HEK293 (cell line): ENCODE data around the gene QRFPR.
"Not testable (repeated sequence)": the region's sequence is repeated elsewhere in the genome, so short reads cannot be mapped to it uniquely, and the experiment has no call there.

Source experiments
- CTCF ChIA-PET: fragments of 350-600 bp; formaldehyde crosslinking; extraction: SDS; loops from one replicate; lab custom pipeline; 2021; ENCODE audit warnings: antibody characterized with exemption; lab: Yijun Ruan, JAX
- POLR2A ChIA-PET: fragments of 300-600 bp; formaldehyde crosslinking; extraction: SDS; loops from one replicate; lab custom pipeline; 2020; ENCODE audit warnings: antibody characterized with exemption, inconsistent platforms; lab: Yijun Ruan, JAX
- H3K27ac ChIP-seq: fragments of 200-500 bp; sonication (Bioruptor generic); 2 replicates; pipeline ENCODE4 v1.5.1; 2014; ENCODE audit warnings: low read depth, low read length, control low read depth, inconsistent platforms; ENCODE audit errors: extremely low read depth
- H3K36me3 ChIP-seq, 2 experiments: fragments of 200-500 bp in 1 of 2; sonication (Bioruptor generic) in 1 of 2; 1 replicate in 1 of 2; 2 replicates in 1 of 2; pipeline ENCODE4 v1.5.1; 2014 to 2017; ENCODE audit warnings: inconsistent platforms in 2 of 2, low read length in 2 of 2; ENCODE audit not compliant: control insufficient read depth in 2 of 2, insufficient read depth in 1 of 2
- H3K4me1 ChIP-seq: fragments of 200-500 bp; sonication (Bioruptor generic); 2 replicates; pipeline ENCODE4 v1.5.1; 2014; ENCODE audit warnings: mild to moderate bottlenecking, low read length, inconsistent platforms; ENCODE audit not compliant: control insufficient read depth, insufficient read depth
- H3K4me3 ChIP-seq: 2 replicates; pipeline ENCODE4 v1.5.1; 2011; ENCODE audit warnings: low read depth, mild to moderate bottlenecking, control low read depth, low read length, moderate library complexity
- H3K9me3 ChIP-seq: fragments of 200-500 bp; sonication (Bioruptor generic); 2 replicates; pipeline ENCODE4 v1.5.1; 2014; ENCODE audit warnings: low read depth, low read length, inconsistent platforms; ENCODE audit not compliant: control insufficient read depth, insufficient read depth
- BCL11A ChIP-seq: fragments of 450-650 bp; formaldehyde crosslinking; IDR thresholded peaks from 2 replicates; pipeline ENCODE4 v1.5.1; 2016; ENCODE audit warnings: low read depth, missing biosample characterization, missing genetic modification characterization
- HOXA7 ChIP-seq: sonication (generic); formaldehyde crosslinking; IDR thresholded peaks from 2 replicates; pipeline ENCODE4 v1.8.1; 2022; ENCODE audit warnings: missing genetic modification reagents, borderline replicate concordance
- KLF7 ChIP-seq: fragments of 450-650 bp; formaldehyde crosslinking; IDR thresholded peaks from 2 replicates; pipeline ENCODE4 v1.5.1; 2016; ENCODE audit warnings: missing biosample characterization, missing genetic modification characterization, borderline replicate concordance
- KLF9 ChIP-seq: fragments of 450-650 bp; formaldehyde crosslinking; IDR thresholded peaks from 2 replicates; pipeline ENCODE4 v1.5.1; 2016; ENCODE audit warnings: missing biosample characterization, missing genetic modification characterization, low read depth
- MYNN ChIP-seq: fragments of 450-650 bp; formaldehyde crosslinking; IDR thresholded peaks from 2 replicates; pipeline ENCODE4 v1.5.1; 2016; ENCODE audit warnings: missing biosample characterization, missing genetic modification characterization, borderline replicate concordance
- SALL2 ChIP-seq: fragments of 450-650 bp; formaldehyde crosslinking; IDR thresholded peaks from 2 replicates; pipeline ENCODE4 v1.5.0; 2017; ENCODE audit warnings: missing biosample characterization, mild to moderate bottlenecking, missing genetic modification characterization, borderline replicate concordance
- SCRT2 ChIP-seq: fragments of 450-650 bp; formaldehyde crosslinking; IDR thresholded peaks from 2 replicates; pipeline ENCODE4 v1.5.1; 2016; ENCODE audit warnings: missing biosample characterization, missing genetic modification characterization
- SP2 ChIP-seq: fragments of 450-650 bp; formaldehyde crosslinking; IDR thresholded peaks from 2 replicates; pipeline ENCODE4 v1.5.1; 2016; ENCODE audit warnings: missing biosample characterization, missing genetic modification characterization
- TSHZ1 ChIP-seq: fragments of 450-650 bp; formaldehyde crosslinking; IDR thresholded peaks from 2 replicates; pipeline ENCODE4 v1.5.1; 2016; ENCODE audit warnings: missing biosample characterization, missing genetic modification characterization, borderline replicate concordance
- YY2 ChIP-seq: fragments of 450-650 bp; formaldehyde crosslinking; IDR thresholded peaks from 2 replicates; pipeline ENCODE4 v1.5.1; 2016; ENCODE audit warnings: missing biosample characterization, missing genetic modification characterization
- ZBTB21 ChIP-seq: fragments of 450-650 bp; formaldehyde crosslinking; IDR thresholded peaks from 2 replicates; pipeline ENCODE4 v1.5.1; 2017; ENCODE audit warnings: missing biosample characterization, missing genetic modification characterization
- ZEB2 ChIP-seq: fragments of 450-650 bp; formaldehyde crosslinking; IDR thresholded peaks from 2 replicates; pipeline ENCODE4 v1.5.1; 2016; ENCODE audit warnings: missing biosample characterization, missing genetic modification characterization
- ZFP69B ChIP-seq: fragments of 450-650 bp; formaldehyde crosslinking; IDR thresholded peaks from 2 replicates; pipeline ENCODE4 v1.5.1; 2016; ENCODE audit warnings: missing biosample characterization, missing genetic modification characterization
- ZNF133 ChIP-seq: fragments of 450-650 bp; formaldehyde crosslinking; IDR thresholded peaks from 2 replicates; pipeline ENCODE4 v1.5.1; 2016; ENCODE audit warnings: missing biosample characterization, missing genetic modification characterization
- ZNF174 ChIP-seq: fragments of 450-650 bp; formaldehyde crosslinking; IDR thresholded peaks from 2 replicates; pipeline ENCODE4 v1.5.0; 2017; ENCODE audit warnings: missing biosample characterization, mild to moderate bottlenecking, missing genetic modification characterization
- ZNF175 ChIP-seq: fragments of 450-650 bp; formaldehyde crosslinking; IDR thresholded peaks from 2 replicates; pipeline ENCODE4 v1.5.1; 2016; ENCODE audit warnings: missing biosample characterization, missing genetic modification characterization
- ZNF202 ChIP-seq: fragments of 450-650 bp; formaldehyde crosslinking; IDR thresholded peaks from 2 replicates; pipeline ENCODE4 v1.5.1; 2016; ENCODE audit warnings: missing biosample characterization, missing genetic modification characterization, borderline replicate concordance
- ZNF416 ChIP-seq: fragments of 450-650 bp; formaldehyde crosslinking; IDR thresholded peaks from 2 replicates; pipeline ENCODE4 v1.5.1; 2016; ENCODE audit warnings: missing biosample characterization, missing genetic modification characterization
- ZNF48 ChIP-seq: fragments of 450-650 bp; formaldehyde crosslinking; IDR thresholded peaks from 2 replicates; pipeline ENCODE4 v1.5.1; 2016; ENCODE audit warnings: missing biosample characterization, missing genetic modification characterization
- ZNF561 ChIP-seq: fragments of 450-650 bp; IDR thresholded peaks from 2 replicates; pipeline ENCODE4 v1.5.1; 2018; ENCODE audit warnings: missing biosample characterization, missing genetic modification characterization, borderline replicate concordance
- ZNF585B ChIP-seq: fragments of 450-650 bp; formaldehyde crosslinking; IDR thresholded peaks from 2 replicates; pipeline ENCODE4 v1.5.1; 2016; ENCODE audit warnings: missing biosample characterization, missing genetic modification characterization
- ZNF621 ChIP-seq: fragments of 450-650 bp; formaldehyde crosslinking; IDR thresholded peaks from 2 replicates; pipeline ENCODE4 v1.5.1; 2017; ENCODE audit warnings: missing biosample characterization, missing genetic modification characterization
- TF ChIP-seq, protein P1 (sequence below): fragments of 450-650 bp; IDR thresholded peaks from 2 replicates; pipeline ENCODE4 v1.5.1; 2018; ENCODE audit warnings: missing biosample characterization, missing genetic modification characterization
- TF ChIP-seq, protein P2 (sequence below): fragments of 450-650 bp; formaldehyde crosslinking; IDR thresholded peaks from 2 replicates; pipeline ENCODE4 v1.5.1; 2016; ENCODE audit warnings: missing biosample characterization, missing genetic modification characterization
- TF ChIP-seq, protein P3 (sequence below): fragments of 450-650 bp; formaldehyde crosslinking; IDR thresholded peaks from 2 replicates; pipeline ENCODE4 v1.5.1; 2016; ENCODE audit warnings: missing biosample characterization, missing genetic modification characterization

Gene QRFPR

DNA sequence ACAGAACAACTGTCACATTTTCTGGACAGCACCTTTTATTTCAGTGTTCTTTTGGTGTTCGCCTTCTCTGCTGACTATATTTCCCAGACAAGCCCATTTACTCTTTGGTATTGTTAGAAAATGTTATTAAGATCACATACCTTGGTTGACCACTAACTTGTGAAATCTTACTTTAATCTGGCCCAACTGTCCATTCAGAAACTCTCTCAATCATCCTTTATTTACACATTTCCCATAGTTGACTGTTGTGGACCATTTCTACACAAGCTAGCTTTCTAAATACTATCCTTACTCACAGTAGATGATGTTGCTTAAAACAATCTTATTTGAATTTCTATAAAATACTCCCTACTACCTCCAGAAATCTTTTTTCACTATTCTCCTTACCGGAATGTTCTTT is 64.7 kb downstream of the QRFPR start:
- no peaks in the 10 kb centered on the region for H3K36me3 ChIP-seq
- TF ChIP-seq HOXA7 = no peak
- no peak for TF ChIP-seq SALL2 (tag by site-specific recombination)
- TF ChIP-seq ZBTB21 = no peak
- TF ChIP-seq, protein P1, sequence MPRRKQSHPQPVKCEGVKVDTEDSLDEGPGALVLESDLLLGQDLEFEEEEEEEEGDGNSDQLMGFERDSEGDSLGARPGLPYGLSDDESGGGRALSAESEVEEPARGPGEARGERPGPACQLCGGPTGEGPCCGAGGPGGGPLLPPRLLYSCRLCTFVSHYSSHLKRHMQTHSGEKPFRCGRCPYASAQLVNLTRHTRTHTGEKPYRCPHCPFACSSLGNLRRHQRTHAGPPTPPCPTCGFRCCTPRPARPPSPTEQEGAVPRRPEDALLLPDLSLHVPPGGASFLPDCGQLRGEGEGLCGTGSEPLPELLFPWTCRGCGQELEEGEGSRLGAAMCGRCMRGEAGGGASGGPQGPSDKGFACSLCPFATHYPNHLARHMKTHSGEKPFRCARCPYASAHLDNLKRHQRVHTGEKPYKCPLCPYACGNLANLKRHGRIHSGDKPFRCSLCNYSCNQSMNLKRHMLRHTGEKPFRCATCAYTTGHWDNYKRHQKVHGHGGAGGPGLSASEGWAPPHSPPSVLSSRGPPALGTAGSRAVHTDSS (tag by site-specific recombination) = no peak
- TF ChIP-seq, protein P2, sequence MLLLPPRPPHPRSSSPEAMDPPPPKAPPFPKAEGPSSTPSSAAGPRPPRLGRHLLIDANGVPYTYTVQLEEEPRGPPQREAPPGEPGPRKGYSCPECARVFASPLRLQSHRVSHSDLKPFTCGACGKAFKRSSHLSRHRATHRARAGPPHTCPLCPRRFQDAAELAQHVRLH (tag by site-specific recombination) = no peak
- TF ChIP-seq ZNF621 (tag by site-specific recombination) = no peak
- no peak for TF ChIP-seq ZNF174 (tag by site-specific recombination)
- TF ChIP-seq MYNN (tag by site-specific recombination) = no peak
- TF ChIP-seq ZEB2 (tag by site-specific recombination) = no peak
- TF ChIP-seq ZNF202 (tag by site-specific recombination) = no peak
- no peak for TF ChIP-seq BCL11A (tag by site-specific recombination)
- TF ChIP-seq, protein P3, sequence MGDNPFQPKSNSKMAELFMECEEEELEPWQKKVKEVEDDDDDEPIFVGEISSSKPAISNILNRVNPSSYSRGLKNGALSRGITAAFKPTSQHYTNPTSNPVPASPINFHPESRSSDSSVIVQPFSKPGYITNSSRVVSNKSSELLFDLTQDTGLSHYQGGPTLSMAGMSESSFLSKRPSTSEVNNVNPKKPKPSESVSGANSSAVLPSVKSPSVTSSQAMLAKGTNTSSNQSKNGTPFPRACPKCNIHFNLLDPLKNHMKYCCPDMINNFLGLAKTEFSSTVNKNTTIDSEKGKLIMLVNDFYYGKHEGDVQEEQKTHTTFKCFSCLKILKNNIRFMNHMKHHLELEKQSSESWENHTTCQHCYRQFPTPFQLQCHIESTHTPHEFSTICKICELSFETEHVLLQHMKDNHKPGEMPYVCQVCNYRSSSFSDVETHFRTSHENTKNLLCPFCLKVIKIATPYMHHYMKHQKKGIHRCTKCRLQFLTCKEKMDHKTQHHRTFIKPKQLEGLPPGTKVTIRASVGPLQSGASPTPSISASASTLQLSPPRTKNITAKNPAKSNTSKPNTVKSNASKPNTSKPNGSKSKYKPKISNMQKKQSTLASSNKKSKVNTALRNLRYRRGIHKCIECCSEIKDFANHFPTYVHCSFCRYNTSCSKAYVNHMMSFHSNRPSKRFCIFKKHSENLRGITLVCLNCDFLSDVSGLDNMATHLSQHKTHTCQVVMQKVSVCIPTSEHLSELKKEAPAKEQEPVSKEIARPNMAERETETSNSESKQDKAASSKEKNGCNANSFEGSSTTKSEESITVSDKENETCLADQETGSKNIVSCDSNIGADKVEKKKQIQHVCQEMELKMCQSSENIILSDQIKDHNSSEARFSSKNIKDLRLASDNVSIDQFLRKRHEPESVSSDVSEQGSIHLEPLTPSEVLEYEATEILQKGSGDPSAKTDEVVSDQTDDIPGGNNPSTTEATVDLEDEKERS (tag by site-specific recombination) = no peak
- no peak for TF ChIP-seq ZNF175 (tag by site-specific recombination)
- no peak for TF ChIP-seq KLF9
- TF ChIP-seq SP2 (tag by site-specific recombination) = no peak
- no peak for TF ChIP-seq ZFP69B (tag by site-specific recombination)
- TF ChIP-seq SCRT2 (tag by site-specific recombination) = no peak
- no peak for TF ChIP-seq ZNF416 (tag by site-specific recombination)
- TF ChIP-seq, all 188 proteins: peak for 0
- Histone ChIP-seq H3K9me3 (no peaks in the 10 kb centered on the region), H3K27ac (no peak overlapping the region), H3K4me1 (no peaks in the 10 kb centered on the region), H3K4me3 (no peak overlapping the region)
- POLR2A ChIA-PET = no interaction called here
- CTCF ChIA-PET = no interaction called here

- H3K9me3 ChIP-seq, H3K4me1 ChIP-seq, POLR2A ChIA-PET, H3K27ac ChIP-seq, H3K4me3 ChIP-seq, CTCF ChIA-PET, H3K36me3 ChIP-seq: not testable (repeated sequence)
These were observed 67.4 kb downstream of the QRFPR start for GRCh38 chr4:121313430-121313829.

DNA sequence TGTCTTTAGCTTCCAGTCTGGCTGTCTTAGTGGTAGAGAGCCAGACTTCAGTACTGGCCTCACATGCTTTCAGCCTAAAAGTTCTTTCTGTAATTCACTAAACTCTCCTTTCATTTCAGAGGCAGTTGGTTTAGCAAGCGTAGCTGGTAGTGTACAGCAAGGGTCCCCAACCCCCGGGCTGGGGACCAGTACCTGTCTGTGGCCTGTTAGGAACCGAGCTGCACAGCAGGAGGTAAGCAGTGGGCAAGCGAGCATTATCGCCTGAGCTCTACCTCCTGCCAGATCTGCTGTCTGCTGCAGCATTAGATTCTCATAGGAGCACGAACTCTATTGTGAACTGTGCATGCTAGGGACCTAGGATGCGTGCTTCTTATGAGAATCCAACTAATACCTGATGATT is 72.0 kb downstream of the QRFPR start:
- Histone ChIP-seq H3K4me1 (no peaks in the 10 kb centered on the region), H3K27ac (no peak overlapping the region), H3K9me3 (no peaks in the 10 kb centered on the region), H3K36me3 (no peaks in the 10 kb centered on the region), H3K4me3 (no peak overlapping the region)
- CTCF ChIA-PET = interaction anchor here (0.6 to 2.2 kb wide), 6 partner anchors 10 to 1339 kb away, joined by 3 to 19 read pairs (median 6); no protein-coding TSS in a partner anchor
- POLR2A ChIA-PET = no interaction called here
- TF ChIP-seq KLF9 (no peak), ZNF561 (tag by site-specific recombination) (no peak), ZNF48 (tag by site-specific recombination) (no peak), YY2 (tag by site-specific recombination) (no peak), ZNF585B (tag by site-specific recombination) (no peak), KLF7 (tag by site-specific recombination) (no peak), ZNF133 (no peak), TSHZ1 (no peak), ZEB2 (tag by site-specific recombination) (no peak)
